ENCODE results near the gene RBM20. TPM values are rescaled to one million over a fixed set of nuclear protein-coding genes. Genes with fewer than 3 reads are reported as not detected.

RBM20 gene
- total and polyA plus RNA-seq, 2 of the 13 experiments (the other 11 are each of a cell fraction or from before 2014, with no cell fraction given), result 0.02 to 0.22 TPM

GRCh38 chr10:110840225-110840922 lies 196.2 kb downstream of the RBM20 start (continued):
- TF ChIP-seq ATM (IDR thresholded peaks at IDR 0.05; ENCODE audit: borderline replicate concordance), result no peak
- peak; percentile 74; the same call in 1 of the 2 replicates for TF ChIP-seq ZNF292 (CRISPR knock-in tag; IDR thresholded peaks at IDR 0.05; ENCODE audit: borderline replicate concordance, low read depth)
- 0 out of 2 replicates have a peak, but pooled peaks have one; percentile 59 for TF ChIP-seq NCOA1 (CRISPR knock-in tag; IDR thresholded peaks at IDR 0.05)
- TF ChIP-seq NFKB2 (CRISPR knock-in tag; IDR thresholded peaks at IDR 0.05; ENCODE audit: borderline replicate concordance), result peak; percentile 54; the same call in 1 of the 2 replicates
- peak; percentile 64; the same call in 1 of the 2 replicates for TF ChIP-seq ZSCAN5A (CRISPR knock-in tag; IDR thresholded peaks at IDR 0.05; ENCODE audit: borderline replicate concordance)
- TF ChIP-seq STAT6 (CRISPR knock-in tag; IDR thresholded peaks at IDR 0.05; ENCODE audit: borderline replicate concordance), result no peak
- TF ChIP-seq NR0B2 (CRISPR knock-in tag; IDR thresholded peaks at IDR 0.05), result 0 out of 2 replicates have a peak, but pooled peaks have one; percentile 29
- TF ChIP-seq ZNF232 (CRISPR knock-in tag; IDR thresholded peaks at IDR 0.05; ENCODE audit: borderline replicate concordance), result peak; percentile 35; the same call in 1 of the 2 replicates
- no peak for TF ChIP-seq SP2 (CRISPR knock-in tag; IDR thresholded peaks at IDR 0.05)
- TF ChIP-seq ZNF629 (CRISPR knock-in tag; conservative IDR thresholded peaks at IDR 0.05), result 0 out of 2 replicates have a peak, but pooled peaks have one; percentile 9
- TF ChIP-seq FOXP1 (IDR thresholded peaks at IDR 0.05), result no peak
- peak; percentile 62 for TF ChIP-seq FOXP1 (CRISPR knock-in tag; IDR thresholded peaks at IDR 0.05)
- TF ChIP-seq KDM6A (CRISPR knock-in tag; IDR thresholded peaks at IDR 0.05; ENCODE audit: low read depth), result peak; percentile 78
- peak; percentile 75; the same call in 1 of the 2 replicates for TF ChIP-seq SNAPC2 (CRISPR knock-in tag; IDR thresholded peaks at IDR 0.05)
- peak; percentile 51; the same call in 1 of the 2 replicates for TF ChIP-seq ZNF772 (CRISPR knock-in tag; IDR thresholded peaks at IDR 0.05)
- peak; percentile 43 for TF ChIP-seq ZNF362 (CRISPR knock-in tag; IDR thresholded peaks at IDR 0.05; ENCODE audit: borderline replicate concordance)
- peak; percentile 60 for TF ChIP-seq KAT8 (CRISPR knock-in tag; IDR thresholded peaks at IDR 0.05)
- no peak for TF ChIP-seq SIN3B (IDR thresholded peaks at IDR 0.05; ENCODE audit: low read length)
- peak; percentile 76 for TF ChIP-seq ZMYM3 (CRISPR knock-in tag; IDR thresholded peaks at IDR 0.05)
- peak; percentile 69 for TF ChIP-seq POGZ (CRISPR knock-in tag; IDR thresholded peaks at IDR 0.05)
- TF ChIP-seq HDAC2 (CRISPR knock-in tag; IDR thresholded peaks at IDR 0.05), result peak; percentile 75
- peak; percentile 48; the same call in 1 of the 2 replicates for TF ChIP-seq ATF2 (CRISPR knock-in tag; IDR thresholded peaks at IDR 0.05)
- TF ChIP-seq TRIM24 (CRISPR knock-in tag; IDR thresholded peaks at IDR 0.05), result no peak
